Osteocyte (in vitro differentiated cells): ENCODE results near the gene TOM1. TPM values are rescaled to one million over a fixed set of nuclear protein-coding genes. Genes with fewer than 3 reads are reported as not detected.

Experiments used
- DNase-seq: peaks from one replicate; pipeline ENCODE4 v3.0.0; 2021; ENCODE audit warnings: mixed read lengths; ENCODE audit not compliant: unreplicated experiment; ENCODE audit errors: extremely low spot score
- H3K27ac Mint-ChIP-seq: one replicate; pipeline ENCODE4 v1.8.0; 2021; ENCODE audit warnings: mild to moderate bottlenecking, mixed read lengths; ENCODE audit not compliant: unreplicated experiment
- H3K27me3 Mint-ChIP-seq: one replicate; pipeline ENCODE4 v1.8.0; 2021; ENCODE audit warnings: mixed read lengths; ENCODE audit not compliant: unreplicated experiment
- H3K36me3 Mint-ChIP-seq: one replicate; pipeline ENCODE4 v1.8.0; 2021; ENCODE audit warnings: mixed read lengths; ENCODE audit not compliant: unreplicated experiment
- H3K4me1 Mint-ChIP-seq: one replicate; pipeline ENCODE4 v1.8.0; 2021; ENCODE audit warnings: mixed read lengths; ENCODE audit not compliant: unreplicated experiment
- H3K4me3 Mint-ChIP-seq: one replicate; pipeline ENCODE4 v1.8.0; 2021; ENCODE audit warnings: mild to moderate bottlenecking, moderate library complexity, mixed read lengths; ENCODE audit not compliant: unreplicated experiment
- H3K9me3 Mint-ChIP-seq: one replicate; pipeline ENCODE4 v1.8.0; 2021; ENCODE audit warnings: mixed read lengths; ENCODE audit not compliant: unreplicated experiment
- total RNA-seq: library from RNA; stranded (reverse); gene quantifications from 2 replicates; pipeline ENCODE4 v1.2.1, GENCODE V29; 2021
- TF ChIP-seq, protein P1 (sequence below): fragments of 200-600 bp; sonication (generic); IDR thresholded peaks from 2 replicates; pipeline ENCODE4 v1.5.0; 2021; ENCODE audit warnings: antibody characterized with exemption, mild to moderate bottlenecking, moderate library complexity

TOM1 gene
- total RNA-seq, 1 donor from 2014 or later: 55.5 TPM

DNA sequence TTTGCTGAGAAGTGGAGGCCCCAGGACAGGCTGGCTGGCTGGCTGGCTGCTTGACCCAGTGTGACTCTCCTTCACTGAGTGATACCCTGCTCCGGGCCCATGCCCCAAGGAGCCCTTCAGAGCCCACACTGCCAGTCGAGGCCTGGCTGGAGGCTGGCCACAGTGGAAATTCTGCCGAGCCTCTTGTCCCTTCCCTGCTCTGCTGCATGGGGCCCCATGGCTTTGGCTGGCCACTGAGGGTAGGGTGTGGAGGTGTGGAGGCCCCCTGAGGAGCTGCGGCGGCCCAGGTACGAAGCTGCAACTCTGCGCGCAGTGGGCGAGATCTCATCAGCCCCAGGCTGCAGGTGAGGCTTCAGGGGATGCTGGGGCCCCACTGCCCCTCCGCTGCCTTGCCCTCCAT is 47.8 kb downstream of the TOM1 start:
- H3K4me1 Mint-ChIP-seq: peaks cover 24% of the 10 kb centered on the region
- DNase-seq: no peak
- H3K27ac Mint-ChIP-seq: no peak overlapping the region
- H3K27me3 Mint-ChIP-seq: no peaks in the 10 kb centered on the region
- H3K36me3 Mint-ChIP-seq: peaks cover 2% of the 10 kb centered on the region
- no peaks in the 10 kb centered on the region for H3K9me3 Mint-ChIP-seq
- no peak overlapping the region for H3K4me3 Mint-ChIP-seq
- TF ChIP-seq, protein P1, sequence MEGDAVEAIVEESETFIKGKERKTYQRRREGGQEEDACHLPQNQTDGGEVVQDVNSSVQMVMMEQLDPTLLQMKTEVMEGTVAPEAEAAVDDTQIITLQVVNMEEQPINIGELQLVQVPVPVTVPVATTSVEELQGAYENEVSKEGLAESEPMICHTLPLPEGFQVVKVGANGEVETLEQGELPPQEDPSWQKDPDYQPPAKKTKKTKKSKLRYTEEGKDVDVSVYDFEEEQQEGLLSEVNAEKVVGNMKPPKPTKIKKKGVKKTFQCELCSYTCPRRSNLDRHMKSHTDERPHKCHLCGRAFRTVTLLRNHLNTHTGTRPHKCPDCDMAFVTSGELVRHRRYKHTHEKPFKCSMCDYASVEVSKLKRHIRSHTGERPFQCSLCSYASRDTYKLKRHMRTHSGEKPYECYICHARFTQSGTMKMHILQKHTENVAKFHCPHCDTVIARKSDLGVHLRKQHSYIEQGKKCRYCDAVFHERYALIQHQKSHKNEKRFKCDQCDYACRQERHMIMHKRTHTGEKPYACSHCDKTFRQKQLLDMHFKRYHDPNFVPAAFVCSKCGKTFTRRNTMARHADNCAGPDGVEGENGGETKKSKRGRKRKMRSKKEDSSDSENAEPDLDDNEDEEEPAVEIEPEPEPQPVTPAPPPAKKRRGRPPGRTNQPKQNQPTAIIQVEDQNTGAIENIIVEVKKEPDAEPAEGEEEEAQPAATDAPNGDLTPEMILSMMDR: no peak

DNA sequence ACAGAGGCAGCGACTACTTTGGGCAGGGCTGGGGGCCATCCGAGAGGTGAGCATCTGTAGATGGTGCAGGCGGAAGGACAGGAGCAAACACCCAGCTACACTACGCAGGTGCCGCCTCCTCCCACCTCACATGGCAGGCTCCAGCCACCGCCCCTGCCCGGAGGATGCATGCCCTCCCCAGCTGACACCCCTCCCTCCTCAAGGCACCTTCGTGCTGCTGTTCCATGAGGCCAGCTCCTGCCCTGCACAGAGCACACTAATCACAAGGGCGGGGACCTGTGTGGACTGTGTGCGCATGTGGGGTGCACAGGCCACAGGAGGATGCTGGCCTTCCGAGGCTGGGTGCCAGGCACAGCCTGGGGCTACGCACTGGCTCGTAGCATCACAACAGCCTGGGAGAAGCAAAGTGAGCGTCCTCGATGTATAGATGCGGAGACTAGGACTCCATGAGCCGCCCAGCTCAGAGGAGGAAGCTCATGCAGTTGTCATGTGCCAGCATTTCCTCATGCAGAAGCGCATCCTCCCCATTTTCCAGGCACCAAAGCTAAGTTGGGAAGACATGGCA is 48.4 kb downstream of the TOM1 start:
- H3K4me3 Mint-ChIP-seq: no peak overlapping the region
- no peaks in the 10 kb centered on the region for H3K9me3 Mint-ChIP-seq
- peaks cover 2% of the 10 kb centered on the region for H3K36me3 Mint-ChIP-seq
- H3K27me3 Mint-ChIP-seq: no peaks in the 10 kb centered on the region
- no peak for DNase-seq
- H3K27ac Mint-ChIP-seq: no peak overlapping the region
- H3K4me1 Mint-ChIP-seq: peaks cover 24% of the 10 kb centered on the region
- TF ChIP-seq, protein P1: no peak

DNA sequence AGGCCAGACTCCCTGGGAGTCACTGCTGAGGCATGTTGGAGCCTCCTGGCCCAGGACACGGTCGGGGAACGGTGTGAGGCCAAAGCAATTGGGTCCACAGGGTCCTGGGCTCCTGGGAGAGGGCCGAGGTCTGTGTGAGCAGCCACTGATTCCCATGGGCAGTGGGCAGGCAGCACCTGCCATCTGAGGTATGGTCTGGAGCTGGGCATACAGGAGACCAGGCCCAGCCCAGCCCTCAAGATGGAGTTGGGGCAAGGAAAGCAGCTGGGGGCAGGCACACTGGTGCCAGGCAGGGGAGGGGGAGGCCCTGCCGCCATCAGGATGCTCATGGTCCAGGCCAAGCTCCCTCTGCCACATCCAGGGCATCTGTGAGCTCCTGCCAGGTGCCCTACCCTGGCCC is 49.0 kb downstream of the TOM1 start:
- Mint-ChIP-seq H3K4me3 (no peak overlapping the region), H3K9me3 (no peaks in the 10 kb centered on the region), H3K4me1 (peaks cover 24% of the 10 kb centered on the region), H3K27ac (no peak overlapping the region), H3K27me3 (no peaks in the 10 kb centered on the region), H3K36me3 (peaks cover 2% of the 10 kb centered on the region)
- no peak for DNase-seq
- TF ChIP-seq, protein P1: no peak

DNA sequence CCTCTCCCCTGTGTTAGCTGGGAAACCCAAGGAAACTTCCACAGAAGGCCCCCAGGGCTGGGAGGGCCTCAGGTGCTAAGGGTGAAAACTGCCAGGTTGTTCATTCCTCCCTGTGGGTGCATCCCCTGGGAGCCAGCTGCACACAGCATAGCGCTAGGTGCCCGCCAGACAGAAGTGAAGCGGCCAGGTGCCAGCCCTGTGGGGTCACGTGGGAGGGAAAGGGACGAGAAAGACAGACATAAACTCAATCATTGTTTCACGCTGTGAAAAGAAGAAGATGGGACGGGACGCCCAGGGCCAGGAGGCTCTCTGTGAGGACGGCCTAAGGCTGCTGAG is 49.6 kb downstream of the TOM1 start:
- peaks cover 2% of the 10 kb centered on the region for H3K36me3 Mint-ChIP-seq
- no peak overlapping the region for H3K4me3 Mint-ChIP-seq
- no peaks in the 10 kb centered on the region for H3K27me3 Mint-ChIP-seq
- H3K27ac Mint-ChIP-seq: peak overlapping the region; percentile 78
- no peak for DNase-seq
- H3K9me3 Mint-ChIP-seq: no peaks in the 10 kb centered on the region
- TF ChIP-seq, protein P1: no peak
- peaks cover 24% of the 10 kb centered on the region for H3K4me1 Mint-ChIP-seq

DNA sequence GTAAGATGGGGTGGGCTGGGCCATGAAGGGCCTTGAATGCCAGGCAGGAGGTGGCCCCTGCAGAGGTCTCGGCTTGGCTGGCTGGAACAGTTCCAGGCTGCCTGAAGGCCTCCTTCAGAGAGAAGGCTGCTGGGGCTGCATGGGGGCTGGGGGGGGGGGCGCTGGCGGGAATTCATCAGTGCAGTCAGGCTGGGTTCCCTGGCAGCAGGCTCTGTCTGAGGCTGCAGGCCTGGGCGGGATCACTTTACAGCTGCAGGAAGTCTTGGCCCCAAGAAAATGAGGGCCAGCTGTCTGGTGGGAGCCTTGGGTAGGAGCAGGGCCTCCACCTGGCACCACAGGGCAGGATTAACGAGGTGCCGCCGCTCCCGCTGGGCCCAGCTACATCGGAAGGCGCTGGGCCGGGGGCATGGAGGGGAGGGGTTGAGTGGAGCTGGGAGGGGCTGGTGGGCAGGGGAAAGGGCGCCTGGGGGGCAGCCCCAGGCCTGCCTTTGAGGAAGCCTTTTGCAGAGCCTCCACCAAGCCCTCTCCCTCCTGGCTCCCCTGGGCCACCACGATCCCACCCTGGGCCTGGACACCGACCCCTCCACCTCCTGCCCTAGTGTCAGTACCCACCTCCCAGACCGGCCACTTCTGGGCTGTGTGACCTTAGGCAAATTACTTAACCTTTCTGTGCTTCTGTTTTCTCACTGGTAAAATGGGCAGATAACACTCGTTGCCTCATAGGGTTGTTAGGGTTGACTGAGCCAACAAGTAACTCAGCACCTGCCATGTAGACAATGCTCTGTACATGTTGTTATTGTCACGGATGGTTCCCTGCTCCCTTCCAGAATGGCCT is 50.2 kb downstream of the TOM1 start:
- H3K27me3 Mint-ChIP-seq: no peaks in the 10 kb centered on the region
- H3K27ac Mint-ChIP-seq: peak overlapping the region; percentile 85
- no peaks in the 10 kb centered on the region for H3K9me3 Mint-ChIP-seq
- peaks cover 24% of the 10 kb centered on the region for H3K4me1 Mint-ChIP-seq
- no peak overlapping the region for H3K4me3 Mint-ChIP-seq
- peaks cover 2% of the 10 kb centered on the region for H3K36me3 Mint-ChIP-seq
- TF ChIP-seq, protein P1: no peak
- no peak for DNase-seq
